Dermis microvascular lymphatic vessel endothelial cell (primary cell): ENCODE results near the gene CAMK1. TPM values are rescaled to one million over a fixed set of nuclear protein-coding genes. Genes with fewer than 3 reads are reported as not detected.

Source experiments
- DNase-seq, 2 donors: peaks; one replicate each; pipeline versions ENCODE4 v3.0.0 to v3.0.0-alpha.2; 2010; ENCODE audit warnings: low read depth in 2 of 2
- total RNA-seq: library from RNA; depleted of rRNA; stranded (reverse); fragments of >200 nt; gene quantifications from 2 replicates; pipeline ENCODE4 v1.2.1, GENCODE V29; 2014

Gene CAMK1
- total RNA-seq, result 24.7 and 33.1 TPM in 2 replicates

DNA sequence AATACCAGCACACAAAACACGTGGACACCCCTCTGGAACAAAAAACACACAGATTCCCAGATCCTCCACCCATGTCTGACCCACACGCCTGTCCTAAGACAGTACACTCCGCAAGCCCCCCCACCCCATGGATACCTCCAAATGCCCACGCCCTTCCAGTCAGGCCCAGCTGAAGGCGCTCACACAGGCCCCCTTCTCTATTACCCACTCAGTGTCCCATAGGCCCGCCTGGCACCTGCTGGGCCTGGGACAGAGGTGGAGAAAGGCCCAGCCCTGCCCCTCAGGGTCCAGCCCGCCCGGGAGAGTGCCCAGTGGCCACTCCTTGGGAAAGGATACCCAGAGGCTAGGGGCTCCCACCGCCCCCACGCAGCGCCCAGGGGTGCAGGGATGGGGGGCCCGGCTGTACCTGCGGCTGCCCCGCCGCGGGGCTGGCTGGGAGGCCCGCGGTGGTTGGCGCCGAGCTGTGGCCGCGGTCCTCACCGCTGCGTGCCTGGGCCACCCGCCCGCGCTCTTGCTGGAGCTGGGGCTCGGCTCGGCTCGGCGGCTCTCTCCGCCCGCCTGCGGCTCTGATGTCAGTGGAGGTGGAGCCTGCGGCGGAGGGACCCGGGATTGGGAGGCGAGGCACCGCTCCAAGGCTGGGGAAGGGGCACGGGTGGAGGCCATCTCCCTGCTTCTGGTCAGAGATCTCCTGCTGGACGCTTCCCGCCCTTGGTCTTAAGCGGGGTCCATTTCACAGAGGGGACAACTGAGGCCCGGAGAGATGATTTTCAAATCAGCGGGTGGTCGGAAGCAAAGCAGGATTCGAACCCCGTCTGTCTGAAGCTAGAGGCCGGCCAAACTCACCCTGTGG is at the start of gene CAMK1:
Gene CAMK1, minus strand, starts transcription at position 522 of the 850 bp plus-strand sequence. CDS start 2,198 bp downstream, outside the sequence.
- DNase-seq, result peak in 1 of 2 donors; percentile 68

DNA sequence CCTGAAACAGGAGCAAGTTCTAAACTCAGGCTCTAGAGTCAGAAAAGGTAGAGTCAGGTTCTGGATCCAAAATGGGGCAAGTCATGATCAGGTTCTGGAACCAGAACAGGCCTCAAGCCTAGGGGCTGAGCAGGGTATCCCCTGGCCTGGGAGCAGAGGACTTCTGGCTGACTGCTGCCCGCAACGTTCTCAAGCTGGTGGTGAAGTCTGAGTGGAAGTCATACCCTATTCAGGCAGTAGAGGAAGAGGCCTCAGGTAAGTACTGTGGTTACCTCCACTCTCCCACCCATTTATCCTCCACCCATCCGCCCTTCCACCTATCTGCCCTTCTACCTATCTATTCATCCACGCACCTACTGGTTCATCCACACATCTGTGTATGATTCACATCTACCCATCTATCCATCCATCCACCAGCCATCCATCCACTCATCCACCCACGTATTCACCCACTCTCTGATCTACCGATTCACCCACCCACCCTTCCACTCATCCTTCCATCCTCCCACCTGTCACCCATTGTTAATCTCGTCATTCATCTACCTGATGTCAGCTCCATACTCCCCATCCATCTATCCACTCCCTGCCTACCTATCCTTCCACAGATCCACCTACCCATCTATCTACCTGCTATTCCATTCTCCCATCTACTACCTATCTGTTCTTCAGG is 49.1 kb upstream of the CAMK1 start:
- no peak for DNase-seq

DNA sequence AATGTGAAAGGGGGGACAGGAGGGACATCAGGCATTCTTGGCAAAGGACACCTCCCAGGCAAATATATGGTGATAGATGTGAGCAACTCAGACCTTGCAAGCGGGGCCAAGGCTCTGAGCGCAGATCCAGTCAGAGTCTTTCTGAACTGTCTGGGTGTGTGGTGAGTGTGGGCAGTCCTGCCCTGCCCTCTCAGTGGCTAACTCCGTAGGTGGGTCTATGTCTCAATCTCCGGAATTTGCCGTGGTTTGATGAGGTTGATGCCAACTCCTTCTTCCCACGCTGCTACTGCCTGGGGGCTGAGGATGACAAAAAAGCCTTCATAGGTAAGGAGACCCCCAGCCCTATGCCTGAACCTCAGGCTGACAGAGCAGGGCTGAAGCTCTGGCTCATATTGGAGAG is 47.7 kb upstream of the CAMK1 start:
- DNase-seq, result no peak

DNA sequence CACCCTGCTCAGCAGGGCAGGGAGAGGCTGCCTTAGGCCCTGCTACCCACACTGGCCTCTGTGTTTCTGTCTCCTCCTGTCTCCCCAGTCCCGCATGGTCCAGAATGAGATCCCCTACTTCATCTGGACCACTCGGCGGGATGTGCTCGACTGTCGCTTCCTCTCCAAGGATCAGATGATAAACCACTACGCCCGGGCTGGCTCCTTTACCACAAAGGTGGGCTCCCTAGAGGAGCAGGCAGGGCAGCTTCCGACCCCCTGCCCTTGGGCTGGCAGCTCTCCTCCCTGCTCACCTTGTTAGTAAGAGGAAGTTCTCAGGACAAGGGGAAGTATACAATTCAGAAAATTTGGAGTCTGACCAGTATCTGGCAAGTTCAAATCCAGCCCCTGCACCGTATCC is 46.2 kb upstream of the CAMK1 start:
- no peak for DNase-seq

DNA sequence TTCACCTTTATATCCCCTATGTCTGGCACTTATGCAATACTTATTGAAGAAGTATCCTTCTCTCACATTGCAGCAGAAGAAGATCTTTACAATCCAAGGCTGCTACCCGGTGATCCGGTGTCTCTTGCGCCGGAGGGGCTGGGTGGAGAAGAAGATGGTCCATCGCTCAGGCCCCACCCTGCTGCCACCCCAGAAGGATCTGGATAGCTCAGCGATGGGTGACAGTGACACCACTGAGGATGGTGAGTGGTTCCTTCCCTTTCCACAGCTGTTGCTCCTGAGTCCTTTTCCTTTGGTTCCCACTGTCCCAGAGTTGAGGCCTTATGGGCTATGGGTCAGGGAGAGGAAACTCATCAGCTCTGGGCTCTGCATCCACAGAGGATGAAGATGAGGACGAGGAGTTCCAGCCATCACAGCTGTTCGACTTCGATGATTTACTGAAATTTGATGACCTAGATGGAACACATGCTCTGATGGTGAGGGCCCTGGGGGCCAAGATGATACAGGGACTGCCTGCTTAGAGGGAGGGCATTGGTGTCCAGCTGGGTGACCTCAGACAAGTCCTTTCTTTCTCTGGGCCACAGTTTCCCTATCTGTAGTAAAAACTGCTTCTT is 43.2 kb upstream of the CAMK1 start:
- no peak for DNase-seq

DNA sequence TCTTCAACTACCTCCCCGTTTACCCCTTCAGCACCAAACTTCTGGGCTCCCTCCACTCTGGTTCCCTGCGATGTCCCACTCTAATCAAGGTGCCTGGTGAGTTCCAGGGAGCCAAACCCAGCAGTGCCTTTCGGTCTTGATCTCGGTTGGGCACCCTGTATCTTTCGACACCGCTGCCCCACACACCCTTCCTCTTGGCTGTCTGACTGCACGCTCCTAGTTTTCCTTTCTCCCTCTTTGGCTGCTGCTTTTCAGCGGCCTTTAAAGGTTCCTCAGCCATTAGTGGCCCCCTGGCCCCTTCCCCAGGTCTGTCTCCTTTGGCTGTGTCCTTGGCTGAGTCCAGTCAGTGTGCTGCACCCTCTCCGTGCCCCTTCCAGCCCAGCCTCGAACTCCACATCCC is 41.1 kb upstream of the CAMK1 start:
- DNase-seq, result no peak

DNA sequence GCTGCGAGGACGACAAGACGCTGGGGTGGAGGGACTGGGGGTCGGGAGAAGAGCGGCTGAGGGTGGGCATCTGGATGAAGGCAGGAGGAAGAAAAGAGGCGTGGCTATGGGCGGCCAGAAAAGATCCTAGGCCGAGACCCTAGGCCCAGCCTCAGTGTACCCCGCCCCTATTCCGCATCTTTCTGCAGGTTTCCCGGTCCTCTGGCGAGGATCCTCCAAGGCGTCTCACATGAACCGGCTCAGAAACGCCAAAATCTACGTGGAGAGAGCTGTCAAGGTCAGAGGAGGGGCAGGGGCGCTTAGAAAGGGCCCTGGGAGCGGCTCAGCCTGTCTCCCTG is 40.7 kb upstream of the CAMK1 start:
- no peak for DNase-seq

DNA sequence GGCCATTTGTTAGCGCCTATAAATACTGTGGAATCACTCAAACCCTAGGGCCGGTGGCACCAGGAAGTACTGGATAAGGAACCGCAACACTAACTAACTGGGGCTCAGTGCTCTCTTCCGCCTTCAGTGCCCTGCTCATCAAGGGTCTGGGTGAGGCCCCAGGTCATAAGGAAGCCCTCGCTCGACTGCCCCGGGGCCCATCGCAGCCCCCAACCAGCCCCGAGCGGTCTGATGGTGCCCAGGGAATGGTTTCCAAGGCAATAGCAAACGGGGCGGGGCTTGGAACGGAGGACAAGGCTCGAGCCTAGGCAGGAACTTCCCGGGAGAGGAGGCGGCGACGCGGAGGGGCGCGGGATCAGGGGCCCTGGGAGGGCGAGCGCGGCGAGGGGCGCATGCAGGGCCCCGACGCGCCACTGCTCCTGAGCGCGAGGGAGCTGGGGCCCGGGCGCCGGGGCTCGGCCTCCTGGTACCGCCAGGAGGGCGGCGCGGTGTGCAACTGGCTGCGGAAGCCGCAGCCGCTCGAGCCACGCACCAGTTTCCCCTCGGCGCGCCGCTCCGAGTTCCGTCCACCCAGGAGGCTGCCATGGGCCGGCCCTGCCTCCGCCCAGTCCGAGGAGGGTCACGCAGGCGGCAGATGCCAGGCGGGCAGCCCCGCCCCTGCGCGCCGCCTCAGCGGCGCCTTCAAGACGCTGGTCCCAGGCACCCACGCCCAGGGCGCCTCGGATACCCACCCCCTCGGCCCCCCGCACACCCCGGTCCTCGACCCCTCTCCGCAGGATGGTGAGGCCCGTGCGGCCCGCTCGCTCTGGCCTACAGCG is 40.1 kb upstream of the CAMK1 start, which contains the start of gene TTLL3:
Gene TTLL3, plus strand, starts transcription at position 648 of the 818 bp plus-strand sequence. CDS start 400 bp downstream, outside the sequence.
- peak in 1 of 2 donors; percentile 66 for DNase-seq

DNA sequence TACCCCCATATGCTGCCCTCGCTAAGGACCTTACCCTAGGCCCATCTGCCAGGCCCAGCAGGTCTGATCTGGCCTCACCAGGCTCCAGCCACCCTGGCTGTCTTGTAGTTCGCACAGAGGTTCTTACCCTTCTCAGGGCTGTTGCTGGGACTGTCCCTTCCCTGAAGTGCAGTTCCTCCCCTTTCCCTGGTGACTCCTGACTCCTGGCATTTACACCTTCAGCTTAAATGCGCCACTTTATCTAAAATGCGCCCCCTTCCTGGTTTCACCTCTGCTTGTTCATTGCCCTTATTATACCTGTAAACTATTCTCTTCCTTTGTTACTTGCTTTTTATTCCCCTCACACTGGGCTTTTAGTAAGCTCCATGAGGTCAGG is 39.5 kb upstream of the CAMK1 start:
- DNase-seq, result no peak

DNA sequence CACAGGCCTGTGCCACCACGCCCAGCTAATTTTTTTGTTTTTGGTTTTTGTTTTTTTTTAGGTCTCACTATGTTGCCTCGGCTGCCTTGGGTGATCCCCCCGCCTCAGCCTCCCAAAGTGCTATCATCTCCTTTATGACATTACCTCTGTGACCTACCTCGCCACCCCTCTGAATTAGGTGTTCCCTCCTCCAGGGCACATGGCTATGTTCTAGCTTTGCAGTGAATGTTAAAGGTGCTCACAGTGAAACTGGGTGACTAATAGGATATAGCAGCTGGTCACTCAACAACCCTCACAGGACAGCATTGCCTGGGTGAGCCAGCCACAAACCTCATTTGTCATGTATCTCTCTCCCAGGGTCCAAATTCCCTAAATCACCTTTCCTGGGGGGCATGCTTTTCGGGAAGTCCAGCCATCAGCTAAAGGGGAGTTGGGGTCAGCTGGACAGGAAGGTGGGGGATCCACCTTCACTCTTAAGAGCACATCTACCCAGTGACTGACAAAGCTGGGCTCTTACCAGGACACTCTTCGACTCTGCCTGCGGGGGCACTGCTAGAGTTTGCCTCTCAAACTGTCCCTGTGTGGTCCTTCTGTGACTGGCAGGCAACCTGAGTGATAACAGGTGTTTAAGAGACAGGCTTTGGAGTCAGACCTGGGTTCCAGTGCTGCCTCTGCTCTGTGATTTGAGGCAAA is 38.7 kb upstream of the CAMK1 start:
- DNase-seq, result peak in 1 of 2 donors; percentile 48

DNA sequence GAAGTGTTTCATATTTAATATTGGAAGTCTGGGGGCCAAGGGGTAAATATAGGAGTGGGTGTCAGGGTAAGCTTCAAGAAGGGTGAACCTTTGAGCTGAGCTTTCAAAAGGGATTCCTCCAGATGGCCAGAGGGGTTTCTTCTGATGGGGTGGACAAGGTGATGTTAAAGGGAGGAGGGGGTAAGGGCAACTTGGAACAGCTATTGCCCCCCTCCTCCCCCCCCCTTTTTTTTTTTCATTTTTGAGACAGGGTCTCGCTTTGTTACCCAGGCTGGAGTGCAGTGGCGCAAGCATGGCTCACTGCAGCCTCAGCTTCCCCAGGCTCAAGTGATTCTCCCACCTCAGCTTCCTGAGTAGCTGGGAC is 38.2 kb upstream of the CAMK1 start:
- DNase-seq, result no peak

DNA sequence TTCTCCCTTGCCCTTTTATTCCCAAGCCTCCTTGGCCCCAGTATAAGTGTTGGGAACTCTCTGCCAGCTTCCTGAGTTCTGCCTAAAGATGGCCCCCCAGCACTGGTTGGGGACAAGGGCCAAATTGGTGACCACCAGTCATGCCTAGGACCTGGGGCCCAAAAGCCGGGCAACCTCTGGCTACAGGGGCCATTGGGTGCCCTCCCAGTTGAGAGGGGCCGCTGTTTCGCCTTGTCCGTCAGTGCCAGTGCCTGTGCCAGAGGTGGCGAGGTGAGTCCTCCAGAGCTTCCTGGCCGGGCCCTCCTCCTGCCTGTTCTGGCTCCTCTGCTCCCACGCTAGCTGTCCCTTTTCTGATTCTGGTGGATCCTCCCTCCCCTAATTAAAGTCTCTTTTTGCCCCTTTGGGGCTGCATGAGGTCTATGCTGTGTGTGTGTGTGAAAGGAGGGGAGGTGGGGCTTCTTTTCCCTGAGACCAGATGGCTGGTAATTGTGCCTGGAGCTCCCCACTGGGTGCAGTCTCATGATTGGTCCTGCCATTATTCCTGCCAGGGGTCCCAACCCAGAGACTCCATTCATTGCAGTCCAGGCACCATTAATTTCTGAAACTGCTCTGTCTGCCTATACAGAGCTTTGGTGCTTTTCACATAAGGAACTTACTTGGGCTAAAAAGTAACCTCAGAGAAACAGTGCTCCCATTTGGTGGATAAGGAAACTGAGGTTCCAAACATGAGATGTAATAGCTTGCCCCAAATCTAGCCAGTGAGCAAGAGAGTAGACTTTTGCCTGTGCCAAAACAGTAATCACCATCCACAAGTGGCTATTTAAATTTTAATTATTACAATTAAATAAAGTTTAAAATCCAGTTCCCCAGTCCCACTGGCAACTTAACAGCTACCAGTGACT is 37.2 kb upstream of the CAMK1 start:
- DNase-seq, result no peak

DNA sequence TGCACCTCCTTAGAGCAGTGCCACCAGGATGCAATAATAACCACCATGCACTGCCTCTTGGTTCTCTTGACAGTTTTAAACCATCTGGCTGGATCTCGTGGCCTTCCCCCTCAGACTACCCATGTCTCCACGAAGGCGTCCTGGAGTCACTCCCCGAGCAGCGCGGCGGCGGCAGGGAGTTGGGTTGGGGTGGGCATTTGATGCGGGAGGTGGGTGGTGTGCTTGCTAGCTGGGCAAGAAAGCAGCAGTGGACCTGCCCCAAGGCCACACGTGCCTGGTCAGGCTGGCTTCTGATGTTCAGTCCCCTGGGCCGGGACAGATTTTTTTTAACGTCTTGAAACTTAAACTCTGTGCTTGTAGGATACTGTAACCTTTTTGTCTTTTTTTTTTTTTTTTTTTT is 36.4 kb upstream of the CAMK1 start:
- no peak for DNase-seq

DNA sequence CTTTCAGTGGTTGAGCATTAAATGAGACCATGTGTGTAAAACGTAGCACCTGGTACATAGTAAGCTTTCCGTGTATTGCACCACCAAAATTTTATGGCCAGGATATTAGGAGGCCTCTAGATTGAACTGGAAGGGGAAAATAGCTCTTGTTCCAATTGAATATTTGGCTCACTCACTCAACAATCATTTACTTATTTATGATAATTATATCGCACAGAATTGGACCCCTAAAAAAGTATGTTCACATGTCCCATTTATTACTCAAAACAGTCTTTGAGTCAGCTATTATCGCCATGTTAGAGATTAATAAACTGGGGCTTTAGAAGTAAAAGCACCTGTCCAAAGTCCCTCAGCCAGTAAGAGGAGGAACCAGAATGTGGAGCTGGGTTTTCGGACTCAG is 35.2 kb upstream of the CAMK1 start:
- DNase-seq, result no peak

DNA sequence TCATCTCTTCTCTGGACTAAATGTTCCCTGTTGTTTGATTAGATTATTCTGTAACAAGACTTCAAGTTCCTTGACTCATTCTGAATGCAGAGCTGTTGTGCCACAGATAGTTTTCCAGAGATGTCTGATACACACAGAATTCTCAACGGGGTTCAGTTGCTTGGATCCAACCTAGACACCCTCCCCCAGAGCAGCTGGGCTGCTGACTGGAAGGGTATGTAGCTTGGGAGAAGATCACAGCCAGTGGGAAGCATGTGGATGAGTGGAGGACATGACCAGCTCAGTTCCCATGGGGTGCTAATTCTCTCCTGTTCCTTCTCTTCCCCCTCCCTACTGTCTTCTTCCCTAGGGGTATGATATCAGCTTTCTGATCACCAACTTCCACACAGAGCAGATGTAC is 33.7 kb upstream of the CAMK1 start:
- DNase-seq, result no peak

DNA sequence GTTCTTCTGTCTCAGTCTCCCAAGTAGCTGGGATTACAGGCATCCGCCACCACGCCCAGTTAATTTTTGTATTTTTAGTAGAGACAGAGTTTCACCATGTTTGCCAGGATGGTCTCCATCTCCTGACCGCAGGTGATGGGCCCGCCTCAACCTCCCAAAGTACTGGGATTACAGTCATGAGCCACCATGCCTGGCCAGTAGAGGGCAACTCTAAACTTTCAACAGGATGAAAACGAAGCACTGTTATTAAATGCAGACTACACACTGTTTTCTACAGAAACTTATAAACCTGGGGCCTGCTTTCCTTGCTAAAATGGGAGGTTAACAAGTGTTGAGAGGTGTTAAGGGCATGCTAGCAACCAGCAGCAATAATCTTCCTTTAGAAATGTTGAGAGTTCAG is 30.8 kb upstream of the CAMK1 start:
- DNase-seq, result no peak

DNA sequence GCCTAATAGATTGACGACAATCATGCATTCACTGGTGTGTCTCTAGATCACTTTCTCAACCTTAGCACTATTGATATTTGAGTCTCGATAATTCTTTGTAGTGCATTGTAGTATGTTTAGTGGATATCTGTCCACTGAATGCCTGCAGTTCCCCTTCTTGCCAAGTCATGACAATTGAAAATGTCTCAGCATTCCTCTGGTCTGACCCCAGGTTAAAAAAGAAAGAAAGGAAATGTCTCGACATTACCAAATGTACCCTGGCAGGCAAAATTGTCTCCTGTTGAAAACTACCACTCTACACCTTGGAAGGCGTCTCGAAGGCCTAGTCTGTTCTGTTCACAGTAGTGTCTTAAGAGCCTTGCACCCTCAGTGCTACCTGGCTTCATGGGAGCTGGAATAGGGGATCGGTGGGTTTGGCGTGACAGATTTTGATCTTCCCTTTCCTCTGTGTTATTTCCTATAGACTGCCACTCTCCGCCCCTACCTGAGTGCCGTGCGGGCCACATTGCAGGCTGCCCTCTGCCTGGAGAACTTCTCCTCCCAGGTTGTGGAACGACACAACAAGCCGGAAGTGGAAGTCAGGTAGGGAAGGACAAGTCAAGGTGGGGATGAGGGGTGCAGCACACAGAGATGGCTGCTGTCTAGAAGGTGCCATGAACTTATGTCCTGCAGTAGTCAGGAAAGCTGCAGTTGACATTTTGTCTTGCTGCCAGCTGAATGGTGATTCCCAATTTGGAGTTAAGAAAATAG is 27.6 kb upstream of the CAMK1 start:
- no peak for DNase-seq

DNA sequence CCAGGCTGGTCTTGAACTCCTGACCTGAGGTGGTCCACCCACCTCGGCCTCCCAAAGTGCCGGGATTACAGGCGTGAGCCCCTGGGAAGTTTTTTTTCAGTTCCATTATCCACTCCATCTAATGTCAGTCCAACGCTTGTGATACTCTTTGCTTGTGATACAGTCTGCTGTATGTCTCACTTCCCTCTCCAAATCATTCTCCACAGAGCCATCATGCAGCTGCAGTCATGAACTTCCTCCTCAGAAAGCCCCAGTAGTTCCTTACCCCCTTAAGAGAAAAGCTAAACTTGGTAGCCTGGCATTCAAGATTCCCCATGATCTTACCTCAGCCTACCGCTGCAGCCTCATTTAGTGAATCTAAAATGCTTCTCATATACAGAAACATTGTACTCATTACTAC is 25.5 kb upstream of the CAMK1 start:
- DNase-seq, result no peak

DNA sequence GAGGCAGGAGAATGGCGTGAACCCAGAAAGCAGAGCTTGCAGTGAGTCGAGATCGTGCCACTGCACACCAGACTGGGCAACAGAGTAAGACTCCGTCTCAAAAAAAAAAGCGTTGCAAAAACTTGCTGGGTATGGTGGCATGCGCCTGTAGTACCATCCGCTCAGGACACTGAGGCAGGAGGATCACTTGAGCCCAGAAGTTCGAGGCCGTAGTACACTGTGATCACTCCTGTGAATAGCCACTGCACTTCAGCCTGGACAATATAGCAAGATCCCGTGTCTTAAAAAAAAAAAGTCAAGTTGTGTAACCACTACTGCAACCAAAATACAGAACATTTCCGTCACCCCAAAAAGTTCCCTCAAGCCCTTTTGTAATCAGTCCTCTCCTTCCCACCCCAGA is 24.7 kb upstream of the CAMK1 start:
- no peak for DNase-seq
